ENCODE data around the gene CRIP1. TPM values are rescaled to one million over a fixed set of nuclear protein-coding genes. Genes with fewer than 3 reads are reported as not detected.

The CRIP1 gene
- total RNA-seq, 2 experiments from 2014 or later = 93.9 to 95.7 TPM

DNA sequence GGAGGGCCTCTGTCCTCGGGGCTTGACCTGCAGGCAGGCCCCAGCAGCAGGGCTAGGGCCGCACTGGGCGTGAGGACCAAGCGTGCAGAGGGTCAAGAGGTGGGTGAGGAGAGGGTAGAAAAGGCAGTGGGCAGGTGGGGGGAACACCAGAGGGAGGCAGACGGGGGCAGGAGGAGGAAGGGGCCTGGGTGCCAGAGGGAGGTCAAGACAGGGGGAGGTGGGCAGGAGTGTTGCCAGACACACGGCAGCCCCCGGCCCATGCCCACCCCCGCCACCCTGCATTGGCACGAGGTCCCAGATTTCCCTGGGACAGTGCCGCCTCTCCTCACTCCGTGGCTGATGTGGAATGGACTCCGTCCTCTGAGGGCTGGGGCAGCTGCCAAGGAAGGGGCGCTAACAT lies 47.9 kb downstream of the CRIP1 start:
- ChIA-PET CTCF (no interaction called here), POLR2A (no interaction called here)
- no peak for ATAC-seq
- Mint-ChIP-seq H3K4me1 (ENCODE audit: low read depth) (peaks cover 9% of the 10 kb centered on the region), H3K36me3 (ENCODE audit: low read depth) (peaks cover 2% of the 10 kb centered on the region), H3K27me3 (peaks cover 8% of the 10 kb centered on the region), H3K4me3 (no peak overlapping the region), H3K27ac (no peak overlapping the region), H3K9me3 (no peaks in the 10 kb centered on the region)
- intact Hi-C loops (cut with micrococcal nuclease) = no loop called here
- TF ChIP-seq, protein P1, sequence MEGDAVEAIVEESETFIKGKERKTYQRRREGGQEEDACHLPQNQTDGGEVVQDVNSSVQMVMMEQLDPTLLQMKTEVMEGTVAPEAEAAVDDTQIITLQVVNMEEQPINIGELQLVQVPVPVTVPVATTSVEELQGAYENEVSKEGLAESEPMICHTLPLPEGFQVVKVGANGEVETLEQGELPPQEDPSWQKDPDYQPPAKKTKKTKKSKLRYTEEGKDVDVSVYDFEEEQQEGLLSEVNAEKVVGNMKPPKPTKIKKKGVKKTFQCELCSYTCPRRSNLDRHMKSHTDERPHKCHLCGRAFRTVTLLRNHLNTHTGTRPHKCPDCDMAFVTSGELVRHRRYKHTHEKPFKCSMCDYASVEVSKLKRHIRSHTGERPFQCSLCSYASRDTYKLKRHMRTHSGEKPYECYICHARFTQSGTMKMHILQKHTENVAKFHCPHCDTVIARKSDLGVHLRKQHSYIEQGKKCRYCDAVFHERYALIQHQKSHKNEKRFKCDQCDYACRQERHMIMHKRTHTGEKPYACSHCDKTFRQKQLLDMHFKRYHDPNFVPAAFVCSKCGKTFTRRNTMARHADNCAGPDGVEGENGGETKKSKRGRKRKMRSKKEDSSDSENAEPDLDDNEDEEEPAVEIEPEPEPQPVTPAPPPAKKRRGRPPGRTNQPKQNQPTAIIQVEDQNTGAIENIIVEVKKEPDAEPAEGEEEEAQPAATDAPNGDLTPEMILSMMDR (IDR thresholded peaks at IDR 0.05) = no peak
- no peak for DNase-seq

DNA sequence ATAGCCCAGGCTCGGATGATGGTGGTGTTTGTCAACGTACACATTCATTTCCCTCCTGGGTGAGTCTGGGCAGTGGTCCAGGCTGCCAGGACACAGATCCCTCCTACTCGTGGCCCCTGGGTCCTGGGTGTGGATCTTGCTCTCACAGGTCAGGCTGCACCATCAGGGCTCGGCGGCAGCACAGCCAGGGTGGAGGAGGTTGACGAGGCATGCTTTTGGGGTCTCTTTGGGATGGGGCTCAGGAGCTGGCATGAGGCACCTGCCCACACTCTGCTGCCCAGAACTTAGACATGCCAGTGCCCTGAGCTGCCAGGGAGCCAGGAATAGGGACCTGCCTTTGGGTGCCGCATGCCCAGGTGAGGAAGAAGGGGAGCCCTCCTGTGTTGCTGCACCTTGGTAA lies 49.4 kb downstream of the CRIP1 start:
- CTCF ChIA-PET = no interaction called here
- no peak overlapping the region for H3K4me3 Mint-ChIP-seq
- intact Hi-C loops (cut with micrococcal nuclease) = no loop called here

DNA sequence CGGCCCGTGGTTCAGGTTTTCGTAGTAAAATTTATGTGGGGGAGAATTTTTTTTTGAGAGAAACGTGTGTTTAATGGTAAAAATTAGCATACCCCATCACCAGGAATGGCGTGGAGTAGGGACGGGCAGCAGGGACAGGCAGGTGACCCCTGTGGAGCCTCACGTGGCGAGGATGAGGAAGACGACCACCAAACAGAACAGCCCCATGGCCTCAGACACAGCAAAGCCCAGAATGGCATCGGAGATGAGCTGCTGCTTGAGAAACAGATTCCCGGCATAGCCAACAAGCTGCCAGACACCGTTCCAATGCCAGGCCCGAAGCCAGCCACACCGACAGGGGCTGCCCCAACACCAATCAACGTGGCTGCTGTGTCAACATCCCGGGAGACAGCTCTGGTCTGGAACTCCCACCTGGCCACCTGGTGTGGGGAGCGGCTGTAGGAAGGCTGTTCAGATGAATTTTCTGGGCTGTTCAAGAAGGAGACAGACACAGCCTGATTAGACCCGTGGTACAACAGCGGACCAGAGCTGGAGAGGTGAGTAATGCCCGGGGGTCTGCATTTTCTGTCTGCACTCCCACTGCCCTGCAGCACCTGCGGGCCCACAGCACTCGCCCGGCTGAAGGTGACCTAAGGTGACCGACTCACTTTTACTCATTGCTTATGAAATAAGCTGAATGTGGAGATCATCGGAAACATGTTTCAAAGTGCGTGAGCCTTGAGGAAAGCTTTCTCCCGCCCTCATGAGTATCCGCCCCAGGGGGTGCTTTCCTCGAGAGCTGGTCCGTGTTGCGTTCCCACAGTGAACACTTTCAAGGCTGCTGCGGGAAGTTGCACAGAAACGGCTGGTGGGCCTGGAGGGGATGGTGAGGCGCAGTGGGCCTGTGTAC lies 50.2 kb downstream of the CRIP1 start:
- ChIA-PET CTCF (interaction anchor here (0.6 to 1.8 kb wide), 9 partner anchors 8 to 835 kb away, joined by 3 to 8 read pairs (median 3); no protein-coding TSS in a partner anchor), POLR2A (interaction anchor here (0.9 kb wide), 1 partner anchor 8 kb away, joined by 4 read pairs; no protein-coding TSS in a partner anchor)
- DNase-seq (no peak), ATAC-seq (no peak)
- Mint-ChIP-seq H3K36me3 (ENCODE audit: low read depth) (no peaks in the 10 kb centered on the region), H3K27me3 (peaks cover 14% of the 10 kb centered on the region), H3K9me3 (no peaks in the 10 kb centered on the region), H3K4me1 (ENCODE audit: low read depth) (peaks cover 7% of the 10 kb centered on the region), H3K4me3 (no peak overlapping the region), H3K27ac (no peak overlapping the region)
- intact Hi-C loops (cut with micrococcal nuclease) = no loop called here
- TF ChIP-seq, protein P1 (IDR thresholded peaks at IDR 0.05) = no peak

More for the DNA sequence above, 49.4 kb downstream of the CRIP1 start:
- no peaks in the 10 kb centered on the region for H3K9me3 Mint-ChIP-seq
- DNase-seq = no peak
- TF ChIP-seq, protein P1 (IDR thresholded peaks at IDR 0.05) = no peak
- no peak overlapping the region for H3K27ac Mint-ChIP-seq
- POLR2A ChIA-PET = no interaction called here
- H3K36me3 Mint-ChIP-seq (ENCODE audit: low read depth) = no peaks in the 10 kb centered on the region
- peaks cover 7% of the 10 kb centered on the region for H3K4me1 Mint-ChIP-seq (ENCODE audit: low read depth)
- H3K27me3 Mint-ChIP-seq = peaks cover 8% of the 10 kb centered on the region
- ATAC-seq = no peak

DNA sequence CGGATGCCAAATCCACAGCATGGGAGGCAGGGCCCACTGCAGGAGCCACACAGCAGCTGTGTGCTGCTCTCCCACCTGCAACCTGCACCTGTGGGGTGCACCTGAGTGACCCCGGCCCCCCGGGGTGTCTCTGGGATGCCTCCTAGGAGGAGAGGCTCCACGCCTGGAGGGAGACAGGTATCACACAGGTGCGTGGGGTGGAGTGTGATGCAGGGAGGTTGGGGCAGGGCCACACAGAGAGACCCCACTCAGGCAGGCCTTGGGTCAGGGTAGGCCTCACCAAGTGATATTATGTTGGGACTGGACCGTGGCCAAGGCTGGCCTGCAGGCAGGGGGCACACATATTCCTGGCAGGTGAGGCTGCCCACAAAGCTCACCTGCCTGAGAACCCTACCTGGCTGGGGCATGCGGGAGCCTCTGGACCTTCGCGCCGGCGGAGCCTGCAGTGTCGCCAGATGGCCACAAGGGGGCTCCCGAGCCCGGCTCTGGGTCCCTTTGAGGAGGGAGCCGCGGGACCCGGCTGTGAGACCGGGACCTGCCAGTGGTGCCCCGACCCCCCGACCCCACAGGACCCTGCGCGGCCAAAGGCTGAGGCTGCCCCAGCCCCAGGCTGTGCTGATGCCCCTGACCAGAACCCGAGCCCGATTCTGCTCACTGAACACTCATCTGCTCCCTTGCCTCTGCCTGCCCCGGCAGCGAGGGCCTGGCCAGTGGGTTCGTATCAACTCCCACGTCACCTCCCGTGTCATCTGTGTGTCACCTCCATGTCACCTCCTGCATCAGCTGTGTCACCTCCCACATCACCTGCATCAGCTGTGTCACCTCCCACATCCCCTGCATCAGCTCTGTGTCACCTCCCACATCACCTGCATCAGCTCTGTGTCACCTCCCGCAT lies 51.1 kb downstream of the CRIP1 start:
- intact Hi-C loops (cut with micrococcal nuclease) = no loop called here
- ATAC-seq (peak; percentile 95), DNase-seq (peak; percentile 76)
- TF ChIP-seq, protein P1 (IDR thresholded peaks at IDR 0.05) = peak; percentile 99
- Mint-ChIP-seq H3K27ac (no peak overlapping the region), H3K4me1 (ENCODE audit: low read depth) (peaks cover 1% of the 10 kb centered on the region), H3K9me3 (peaks cover 3% of the 10 kb centered on the region), H3K27me3 (peaks cover 15% of the 10 kb centered on the region), H3K4me3 (no peak overlapping the region), H3K36me3 (ENCODE audit: low read depth) (no peaks in the 10 kb centered on the region)
- ChIA-PET POLR2A (interaction anchor here (0.9 kb wide), 1 partner anchor 8 kb away, joined by 4 read pairs; no protein-coding TSS in a partner anchor), CTCF (interaction anchor here (0.6 to 1.8 kb wide), 13 partner anchors 9 to 834 kb away, joined by 3 to 8 read pairs (median 3); no protein-coding TSS in a partner anchor)

Other genes with a start within 250 kb of the CRIP1 start
- gene BTBD6, start 238.4 kb upstream of the CRIP1 start, total RNA-seq = 10 to 100 TPM; 24.7 to 26.7 TPM
- gene BRF1, start 185.9 kb upstream of the CRIP1 start, total RNA-seq = 10 to 100 TPM; 25.3 to 26.6 TPM
- gene PACS2, start 172.1 kb upstream of the CRIP1 start, total RNA-seq = 10 to 100 TPM; 26.7 to 30.4 TPM
- 1 to 10 TPM; 1.2 to 2.2 TPM for gene TEX22, start 88.3 kb upstream of the CRIP1 start, total RNA-seq
- 100 to 1,000 TPM; 133 to 140 TPM for gene MTA1, start 67.1 kb upstream of the CRIP1 start, total RNA-seq
- under 1 TPM in 1 of 2 experiments, not detected in 1; 0.45 TPM for gene CRIP2, start 12.1 kb upstream of the CRIP1 start, total RNA-seq
- 10 to 100 TPM; 30.1 to 31.1 TPM for gene TEDC1, start 4.4 kb downstream of the CRIP1 start, total RNA-seq
- 10 to 100 TPM; 12.0 to 12.1 TPM for gene TMEM121, start 39.7 kb downstream of the CRIP1 start, total RNA-seq